Stimulated activated CD4-positive, alpha-beta T cell treated with anti-CD3 and anti-CD28 coated beads, Interleukin-2, amount 100 ng/mL, for 4 hours (primary cell): ENCODE data around the gene DOCK9.
"Not testable (repeated sequence)": the region's sequence is repeated elsewhere in the genome, so short reads cannot be mapped to it uniquely, and the experiment has no call there.

Source experiments
- DNase-seq: peaks from one replicate; pipeline ENCODE4 v3.0.0-alpha.2; 2020; ENCODE audit warnings: low read depth

The DOCK9 gene

GRCh38 chr13:98916403-98916802 is 61.5 kb downstream of the DOCK9 start:
- no peak for DNase-seq

- DNase-seq = no peak
Measured at GRCh38 chr13:98915981-98916380, 61.9 kb downstream of the DOCK9 start.

- DNase-seq = no peak
Measured at GRCh38 chr13:98915563-98915962, 62.3 kb downstream of the DOCK9 start.

GRCh38 chr13:98913741-98914140 is 64.1 kb downstream of the DOCK9 start:
- DNase-seq = no peak

GRCh38 chr13:98912846-98913245 is 65.0 kb downstream of the DOCK9 start:
- no peak for DNase-seq

GRCh38 chr13:98910501-98910951 is 67.3 kb downstream of the DOCK9 start:
- DNase-seq = no peak

GRCh38 chr13:98909016-98909415 is 68.8 kb downstream of the DOCK9 start:
- DNase-seq = no peak

GRCh38 chr13:98906746-98907502 is 70.9 kb downstream of the DOCK9 start:
- no peak for DNase-seq

- DNase-seq = no peak
Measured at GRCh38 chr13:98905199-98905598, 72.7 kb downstream of the DOCK9 start.

- no peak for DNase-seq
Measured at GRCh38 chr13:98900442-98900841, 77.4 kb downstream of the DOCK9 start.

- DNase-seq = no peak
Measured at GRCh38 chr13:98897706-98898105, 80.2 kb downstream of the DOCK9 start.

GRCh38 chr13:98896868-98897144 is 81.1 kb downstream of the DOCK9 start:
- no peak for DNase-seq

- DNase-seq = no peak
Measured at GRCh38 chr13:98896083-98896867, 81.6 kb downstream of the DOCK9 start.

GRCh38 chr13:98894814-98895213 is 83.0 kb downstream of the DOCK9 start:
- not testable (repeated sequence) for DNase-seq

- no peak for DNase-seq
Measured at GRCh38 chr13:98893371-98893770, 84.5 kb downstream of the DOCK9 start.

- DNase-seq = no peak
Measured at GRCh38 chr13:98892821-98893220, 85.0 kb downstream of the DOCK9 start.

- DNase-seq = no peak
Measured at GRCh38 chr13:98892077-98892476, 85.8 kb downstream of the DOCK9 start.

GRCh38 chr13:98890925-98891324 is 86.9 kb downstream of the DOCK9 start:
- no peak for DNase-seq

- DNase-seq = peak; percentile 29
Measured at GRCh38 chr13:98890186-98890585, 87.7 kb downstream of the DOCK9 start.

- no peak for DNase-seq
Measured at GRCh38 chr13:98889419-98890085, 88.3 kb downstream of the DOCK9 start.

GRCh38 chr13:98888890-98889279 is 89.0 kb downstream of the DOCK9 start:
- DNase-seq = no peak

- no peak for DNase-seq
Measured at GRCh38 chr13:98888222-98888889, 89.5 kb downstream of the DOCK9 start.
